Measurements from ENCODE around the gene SPRN.
"Not testable (repeated sequence)": the region's sequence is repeated elsewhere in the genome, so short reads cannot be mapped to it uniquely, and the experiment has no call there.

SPRN gene

GRCh38 chr10:133424601-133425000 is at the start of gene SPRN:
SPRN (minus strand) TSS chr10:133424625; CDS start chr10:133423681, 944 bp downstream.
- DNase-seq = not testable (repeated sequence)

- no peak for DNase-seq
Observed at GRCh38 chr10:133474027-133474426, 49.6 kb upstream of the SPRN start.

- DNase-seq = no peak
Observed at GRCh38 chr10:133473270-133473669, 48.8 kb upstream of the SPRN start.

GRCh38 chr10:133471300-133472109 is 47.1 kb upstream of the SPRN start:
- no peak for DNase-seq

- not testable (repeated sequence) for DNase-seq
Observed at GRCh38 chr10:133469205-133469604, 44.8 kb upstream of the SPRN start.

- no peak for DNase-seq
Observed at GRCh38 chr10:133467286-133467911, 43.0 kb upstream of the SPRN start.

GRCh38 chr10:133466683-133467275 is 42.4 kb upstream of the SPRN start:
- DNase-seq = no peak

GRCh38 chr10:133465950-133466474 is 41.6 kb upstream of the SPRN start:
- no peak for DNase-seq

- DNase-seq = no peak
Observed at GRCh38 chr10:133465191-133465949, 40.9 kb upstream of the SPRN start.

GRCh38 chr10:133464582-133465031 is 40.2 kb upstream of the SPRN start:
- DNase-seq = no peak

GRCh38 chr10:133462512-133463305 is 38.3 kb upstream of the SPRN start:
- DNase-seq = no peak

- no peak for DNase-seq
Observed at GRCh38 chr10:133461841-133462240, 37.4 kb upstream of the SPRN start.

GRCh38 chr10:133461027-133461426 is 36.6 kb upstream of the SPRN start:
- DNase-seq = no peak

- DNase-seq = no peak
Observed at GRCh38 chr10:133460208-133460769, 35.9 kb upstream of the SPRN start.

- DNase-seq = no peak
Observed at GRCh38 chr10:133459454-133460207, 35.2 kb upstream of the SPRN start.

- no peak for DNase-seq
Observed at GRCh38 chr10:133458710-133459453, 34.5 kb upstream of the SPRN start.

GRCh38 chr10:133458021-133458709 is 33.7 kb upstream of the SPRN start:
- DNase-seq = no peak

GRCh38 chr10:133457100-133457841 is 32.8 kb upstream of the SPRN start:
- no peak for DNase-seq
